Jurkat, Clone E6-1 (cell line): Measurements from ENCODE around the gene TRPM3.

ENCODE experiments used
- DNase-seq: peaks from one replicate; pipeline ENCODE4 v3.0.0-alpha.2; 2011; ENCODE audit warnings: low read depth, low spot score
- H3K4me3 ChIP-seq: 2 replicates; pipeline ENCODE4 v1.5.1; 2011; ENCODE audit warnings: mild to moderate bottlenecking, low read length, control low read depth, moderate library complexity

The TRPM3 gene

DNA sequence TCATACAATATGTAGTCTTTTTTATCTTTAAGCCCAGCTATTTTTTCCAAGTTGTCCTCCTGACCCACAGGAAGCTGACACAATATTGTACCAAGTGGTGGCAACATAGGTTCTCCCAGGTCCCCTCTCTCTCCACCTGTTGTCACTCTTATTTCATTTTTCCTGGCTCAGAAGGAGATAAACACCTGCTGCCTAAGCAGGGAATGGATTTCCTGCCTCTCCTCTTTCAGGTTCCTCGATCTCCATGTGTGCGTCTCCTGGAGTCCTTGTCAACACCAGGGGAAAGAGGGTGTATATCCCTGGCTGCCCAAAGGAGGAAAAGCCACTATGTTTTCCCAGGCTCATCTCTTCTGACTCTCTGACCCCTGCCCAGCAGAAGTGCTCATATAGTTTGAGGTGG, 625.2 kb downstream of the TRPM3 start:
- no peak overlapping the region for H3K4me3 ChIP-seq
- no peak for DNase-seq

- DNase-seq: no peak
These were observed 625.9 kb downstream of the TRPM3 start for GRCh38 chr9:70495514-70495913.

DNA sequence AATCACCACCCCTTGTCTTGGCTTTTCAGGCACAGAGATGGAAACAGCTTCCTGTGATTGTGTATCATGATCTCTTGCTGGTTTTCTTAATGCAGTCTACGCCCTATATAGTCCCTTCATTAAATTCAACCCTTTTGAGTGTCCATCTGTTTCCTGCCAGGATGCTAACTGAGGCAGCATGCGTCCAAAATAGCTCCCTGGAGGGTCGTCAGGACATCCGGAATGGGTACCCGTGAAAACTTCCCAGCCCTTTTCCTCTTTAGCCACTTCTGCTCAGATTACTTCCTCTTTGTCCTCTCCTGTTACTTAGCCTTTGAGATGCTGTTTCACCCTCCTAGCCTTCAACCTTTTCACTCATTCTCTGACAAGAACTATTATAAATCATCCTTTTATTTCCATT, 627.2 kb downstream of the TRPM3 start:
- DNase-seq: no peak
- no peak overlapping the region for H3K4me3 ChIP-seq

More at GRCh38 chr9:70495514-70495913, 625.9 kb downstream of the TRPM3 start:
- H3K4me3 ChIP-seq: no peak overlapping the region

- no peak for DNase-seq
- no peak overlapping the region for H3K4me3 ChIP-seq
These were observed 628.4 kb downstream of the TRPM3 start for GRCh38 chr9:70493029-70493428.

DNA sequence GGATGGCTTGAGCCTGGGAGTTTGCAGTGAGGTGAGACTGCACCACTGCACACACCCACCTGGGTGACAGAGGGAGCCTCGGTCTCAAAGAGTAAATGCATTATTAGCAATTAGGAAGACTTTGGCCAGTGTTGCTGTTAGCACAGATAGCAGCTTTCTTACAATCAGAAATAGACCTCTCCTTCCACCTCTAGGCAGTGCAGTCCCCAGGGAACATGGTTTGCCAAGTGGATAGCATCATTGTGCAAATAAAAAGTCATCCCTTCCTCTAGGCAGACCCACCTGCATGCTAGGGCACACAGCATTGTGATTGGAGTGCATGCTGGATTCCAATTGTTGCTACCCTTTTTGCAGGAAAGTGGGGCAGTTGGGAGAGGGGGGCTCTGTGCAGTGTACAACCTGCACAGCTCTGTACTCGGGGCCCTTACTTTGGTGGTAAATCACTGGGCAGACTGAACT, 629.1 kb downstream of the TRPM3 start:
- DNase-seq: no peak
- no peak overlapping the region for H3K4me3 ChIP-seq

DNA sequence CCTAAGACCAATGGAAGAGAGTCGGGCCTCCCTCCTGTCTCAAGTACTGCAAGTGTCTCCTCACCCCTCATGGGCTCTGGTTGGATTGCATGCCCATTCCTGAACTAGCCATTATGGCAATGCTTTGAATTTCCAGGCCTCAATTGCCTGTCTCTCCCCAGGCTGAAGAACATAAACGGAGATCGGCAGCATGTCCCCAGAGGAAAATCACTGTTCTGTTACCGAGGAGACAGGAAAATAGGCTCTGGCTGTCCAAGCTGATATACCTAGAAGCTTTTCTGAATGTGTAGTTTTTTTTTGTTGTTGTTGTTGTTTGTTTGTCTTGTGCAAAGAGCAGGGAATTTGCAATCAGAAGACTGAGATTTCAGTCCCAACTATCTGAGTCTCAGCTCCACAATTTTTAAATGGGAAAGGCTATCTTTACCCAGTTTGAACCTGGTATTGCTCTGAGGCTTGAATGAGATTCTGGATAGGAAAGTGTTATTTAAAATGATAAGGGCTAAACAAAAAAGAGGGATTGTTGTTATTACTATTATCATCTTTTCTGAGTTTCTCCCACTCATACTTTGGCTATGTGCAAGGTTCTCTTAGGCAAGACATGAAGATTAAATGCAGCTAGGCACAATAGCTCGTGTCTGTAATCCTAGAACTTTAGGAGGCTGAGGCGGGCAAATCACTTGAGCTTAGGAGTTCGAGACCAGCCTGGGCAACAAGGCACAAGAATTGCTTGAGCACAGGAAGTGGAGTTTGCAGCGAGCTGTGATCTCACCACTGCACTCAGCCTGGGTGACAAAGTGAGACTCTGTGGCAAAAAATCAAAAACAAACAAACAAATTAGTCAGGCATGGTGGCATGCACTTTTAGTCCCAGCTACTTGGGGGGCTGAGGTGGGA, 629.7 kb downstream of the TRPM3 start:
- no peak overlapping the region for H3K4me3 ChIP-seq
- DNase-seq: no peak

DNA sequence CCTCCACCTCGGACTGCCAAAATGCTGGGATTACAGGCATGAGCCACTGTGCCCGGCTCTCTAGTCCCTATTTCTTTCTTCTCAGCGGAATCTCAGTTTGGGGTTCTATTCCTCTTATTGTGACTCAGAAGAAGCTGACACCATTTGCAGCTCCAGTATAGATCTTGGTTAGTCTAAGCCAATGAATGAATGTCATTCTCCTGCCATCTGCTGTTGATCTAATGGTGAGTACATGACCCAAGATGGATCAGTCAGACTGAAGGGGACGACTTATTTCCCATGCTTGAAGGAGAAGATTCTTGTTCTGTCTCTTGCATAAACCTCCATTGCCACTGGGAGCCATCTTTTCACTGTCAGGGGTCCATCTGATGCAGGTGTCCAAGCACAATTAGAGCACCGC, 630.9 kb downstream of the TRPM3 start:
- no peak for DNase-seq
- no peak overlapping the region for H3K4me3 ChIP-seq

DNA sequence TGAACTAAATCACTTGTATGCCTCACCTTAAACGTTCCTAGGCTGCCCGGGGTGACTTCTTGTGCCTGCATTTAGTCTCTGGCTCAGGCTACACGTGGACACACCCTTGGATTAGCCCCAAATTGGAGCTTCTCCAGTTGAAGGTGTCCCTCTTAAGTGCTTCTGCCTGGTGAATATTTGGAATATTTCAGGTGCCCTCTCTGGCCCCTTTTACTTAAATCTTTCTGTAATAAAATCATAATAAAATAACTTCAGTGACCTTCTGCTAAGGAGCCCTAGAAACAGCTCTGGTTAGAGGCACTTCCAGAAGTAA, 632.7 kb downstream of the TRPM3 start:
- no peak overlapping the region for H3K4me3 ChIP-seq
- no peak for DNase-seq

- no peak overlapping the region for H3K4me3 ChIP-seq
- DNase-seq: no peak
These were observed 633.2 kb downstream of the TRPM3 start for GRCh38 chr9:70488098-70488792.

GRCh38 chr9:70486127-70486526, 635.3 kb downstream of the TRPM3 start:
- no peak for DNase-seq
- H3K4me3 ChIP-seq: no peak overlapping the region

GRCh38 chr9:70485273-70485858, 636.1 kb downstream of the TRPM3 start:
- no peak overlapping the region for H3K4me3 ChIP-seq
- no peak for DNase-seq

- peak; percentile 22 for DNase-seq
- no peak overlapping the region for H3K4me3 ChIP-seq
These were observed 636.9 kb downstream of the TRPM3 start for GRCh38 chr9:70484232-70485130.

- DNase-seq: no peak
- H3K4me3 ChIP-seq: no peak overlapping the region
These were observed 640.0 kb downstream of the TRPM3 start for GRCh38 chr9:70481471-70481870.

GRCh38 chr9:70480405-70480980, 640.9 kb downstream of the TRPM3 start:
- DNase-seq: no peak
- no peak overlapping the region for H3K4me3 ChIP-seq

- DNase-seq: no peak
- no peak overlapping the region for H3K4me3 ChIP-seq
These were observed 641.5 kb downstream of the TRPM3 start for GRCh38 chr9:70479880-70480291.
